ENCODE data around the gene ABLIM1. TPM values are rescaled to one million over a fixed set of nuclear protein-coding genes. Genes with fewer than 3 reads are reported as not detected.

Gene ABLIM1
- polyA plus RNA-seq, 3 donors, result 0.33 to 0.91 (median 0.57) TPM

DNA sequence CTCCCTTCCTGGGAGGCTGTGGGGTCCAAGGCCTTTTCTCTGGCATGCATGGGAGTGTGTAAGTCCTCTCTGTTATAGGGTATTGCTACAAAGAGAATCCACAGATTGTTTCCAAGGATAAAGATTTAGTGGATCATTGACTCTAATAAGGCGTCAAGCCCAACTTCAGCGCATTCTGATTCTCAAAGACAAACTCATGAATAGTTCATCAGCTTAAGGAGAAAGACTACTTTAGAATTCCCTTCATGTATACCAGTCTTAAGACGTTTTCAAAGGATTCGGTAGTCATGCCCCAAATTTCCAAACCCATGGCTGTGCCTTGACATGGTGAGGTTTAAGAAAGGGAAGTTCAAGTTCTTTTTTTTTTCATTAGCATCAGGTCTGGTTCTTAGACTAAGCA lies 46.6 kb upstream of the ABLIM1 start:
- no peak overlapping the region for H2AFZ ChIP-seq (ENCODE audit: insufficient read depth, low read depth, low read length, poor library complexity, severe bottlenecking)
- WGBS (ENCODE audit: insufficient coverage), result no CpG with 5 or more reads among the region's 4 CpGs
- H3K27ac ChIP-seq (ENCODE audit: low read depth in 1 of 2, low read length in 2 of 2), result no peak overlapping the region
- intact Hi-C loops (cut with micrococcal nuclease), result no loop called here
- Mint-ChIP-seq H3K36me3 (no peaks in the 10 kb centered on the region), H3K9me3 (no peaks in the 10 kb centered on the region), H3K27me3 (ENCODE audit: low read depth in 3 of 3) (peaks cover 0 to 5% (median 0%) of the 10 kb centered on the region in 3 donors), H3K4me1 (peaks cover 13% of the 10 kb centered on the region), H3K4me3 (no peak overlapping the region), H3K27ac (no peak overlapping the region)
- no peaks in the 10 kb centered on the region for H3K27me3 ChIP-seq (ENCODE audit: control insufficient read depth in 2 of 2, insufficient read depth in 2 of 2, low read length in 2 of 2)
- no peak for DNase-seq
- no peaks in the 10 kb centered on the region for H3K79me2 ChIP-seq (ENCODE audit: insufficient read depth, low read length)
- peaks cover 2 to 11% of the 10 kb centered on the region in 2 donors for H3K4me1 ChIP-seq (ENCODE audit: control insufficient read depth in 1 of 2, insufficient read depth in 2 of 2, low read length in 2 of 2)
- no peaks in the 10 kb centered on the region for H3K9me3 ChIP-seq (replicated peaks in 1 of 2; ENCODE audit: control insufficient read depth in 1 of 2, insufficient read depth in 1 of 2, low read length in 2 of 2)
- H4K20me1 ChIP-seq (ENCODE audit: insufficient read depth, low read length), result no peaks in the 10 kb centered on the region
- TF ChIP-seq, protein P1, sequence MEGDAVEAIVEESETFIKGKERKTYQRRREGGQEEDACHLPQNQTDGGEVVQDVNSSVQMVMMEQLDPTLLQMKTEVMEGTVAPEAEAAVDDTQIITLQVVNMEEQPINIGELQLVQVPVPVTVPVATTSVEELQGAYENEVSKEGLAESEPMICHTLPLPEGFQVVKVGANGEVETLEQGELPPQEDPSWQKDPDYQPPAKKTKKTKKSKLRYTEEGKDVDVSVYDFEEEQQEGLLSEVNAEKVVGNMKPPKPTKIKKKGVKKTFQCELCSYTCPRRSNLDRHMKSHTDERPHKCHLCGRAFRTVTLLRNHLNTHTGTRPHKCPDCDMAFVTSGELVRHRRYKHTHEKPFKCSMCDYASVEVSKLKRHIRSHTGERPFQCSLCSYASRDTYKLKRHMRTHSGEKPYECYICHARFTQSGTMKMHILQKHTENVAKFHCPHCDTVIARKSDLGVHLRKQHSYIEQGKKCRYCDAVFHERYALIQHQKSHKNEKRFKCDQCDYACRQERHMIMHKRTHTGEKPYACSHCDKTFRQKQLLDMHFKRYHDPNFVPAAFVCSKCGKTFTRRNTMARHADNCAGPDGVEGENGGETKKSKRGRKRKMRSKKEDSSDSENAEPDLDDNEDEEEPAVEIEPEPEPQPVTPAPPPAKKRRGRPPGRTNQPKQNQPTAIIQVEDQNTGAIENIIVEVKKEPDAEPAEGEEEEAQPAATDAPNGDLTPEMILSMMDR (IDR thresholded peaks at IDR 0.05), result no peak
- no peak overlapping the region for H3K4me3 ChIP-seq (replicated peaks in 1 of 3; ENCODE audit: low read depth in 2 of 3, low read length in 3 of 3)
- H3K9ac ChIP-seq (ENCODE audit: insufficient read depth, low read length, poor library complexity, severe bottlenecking), result no peak overlapping the region
- no peaks in the 10 kb centered on the region for H3K36me3 ChIP-seq (replicated peaks in 1 of 2; ENCODE audit: control insufficient read depth in 1 of 2, insufficient read depth in 2 of 2, low read length in 2 of 2)
- no peak overlapping the region for H3K4me2 ChIP-seq (replicated peaks; ENCODE audit: extremely low read depth, low read length, poor library complexity, severe bottlenecking)

DNA sequence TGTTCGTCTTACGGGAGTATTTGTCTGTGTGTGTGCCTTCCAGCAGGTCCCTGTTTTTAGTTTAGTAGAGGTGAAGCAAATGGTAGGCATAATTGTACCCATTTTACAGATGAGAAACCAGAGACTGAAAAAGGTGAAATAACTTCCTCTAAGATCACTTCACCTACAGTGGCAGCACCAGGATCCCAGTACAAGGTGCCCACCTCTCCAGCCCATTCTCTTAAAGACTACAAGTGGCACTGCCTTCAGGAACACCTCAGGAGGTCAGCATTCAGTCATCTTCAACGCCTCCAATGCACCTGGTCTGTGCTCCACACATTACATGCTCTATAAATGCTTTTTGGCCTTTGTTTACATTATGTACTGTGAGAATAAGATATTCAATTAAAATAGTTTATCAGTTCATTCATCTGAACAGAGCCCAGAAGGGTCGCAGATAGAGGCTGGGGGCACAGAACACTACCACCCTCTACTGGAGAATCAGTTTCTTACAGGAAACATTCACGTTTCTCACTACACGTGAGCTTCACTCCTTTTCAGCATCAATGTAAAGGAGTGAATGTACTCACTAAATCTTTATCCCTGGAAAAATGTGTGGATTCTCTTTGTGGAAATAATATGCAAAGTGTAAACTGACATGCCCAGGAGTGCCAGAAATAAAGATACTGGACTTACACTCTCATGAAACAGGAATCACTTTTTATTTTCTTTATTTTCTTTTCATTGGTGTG lies 45.5 kb upstream of the ABLIM1 start:
- Histone ChIP-seq H3K9ac (ENCODE audit: insufficient read depth, low read length, poor library complexity, severe bottlenecking) (no peak overlapping the region), H3K79me2 (ENCODE audit: insufficient read depth, low read length) (no peaks in the 10 kb centered on the region), H4K20me1 (ENCODE audit: insufficient read depth, low read length) (no peaks in the 10 kb centered on the region), H3K27me3 (ENCODE audit: control insufficient read depth in 2 of 2, insufficient read depth in 2 of 2, low read length in 2 of 2) (no peaks in the 10 kb centered on the region), H3K27ac (ENCODE audit: low read depth in 1 of 2, low read length in 2 of 2) (no peak overlapping the region), H3K9me3 (replicated peaks in 1 of 2; ENCODE audit: control insufficient read depth in 1 of 2, insufficient read depth in 1 of 2, low read length in 2 of 2) (no peaks in the 10 kb centered on the region), H3K4me3 (replicated peaks in 1 of 3; ENCODE audit: low read depth in 2 of 3, low read length in 3 of 3) (no peak overlapping the region), H3K4me2 (replicated peaks; ENCODE audit: extremely low read depth, low read length, poor library complexity, severe bottlenecking) (no peak overlapping the region), H3K36me3 (replicated peaks in 1 of 2; ENCODE audit: control insufficient read depth in 1 of 2, insufficient read depth in 2 of 2, low read length in 2 of 2) (no peaks in the 10 kb centered on the region), H2AFZ (ENCODE audit: insufficient read depth, low read depth, low read length, poor library complexity, severe bottlenecking) (no peak overlapping the region), H3K4me1 (ENCODE audit: control insufficient read depth in 1 of 2, insufficient read depth in 2 of 2, low read length in 2 of 2) (peaks cover 0 to 3% of the 10 kb centered on the region in 2 donors)
- H3K27ac Mint-ChIP-seq, result no peak overlapping the region
- no peak overlapping the region for H3K4me3 Mint-ChIP-seq
- intact Hi-C loops (cut with micrococcal nuclease), result no loop called here
- TF ChIP-seq, protein P1 (IDR thresholded peaks at IDR 0.05), result peak; percentile 25
- no peaks in the 10 kb centered on the region for H3K36me3 Mint-ChIP-seq
- H3K4me1 Mint-ChIP-seq, result peaks cover 4% of the 10 kb centered on the region
- no CpG with 5 or more reads among the region's 6 CpGs for WGBS (ENCODE audit: insufficient coverage)
- H3K9me3 Mint-ChIP-seq, result no peaks in the 10 kb centered on the region
- H3K27me3 Mint-ChIP-seq (ENCODE audit: low read depth in 3 of 3), result peaks cover 0 to 5% (median 0%) of the 10 kb centered on the region in 3 donors
- no peak for DNase-seq

Data from CD14-positive monocyte (primary cell).